ENCODE data around the gene OSTF1.

The OSTF1 gene

GRCh38 chr9:75164573-75164972 is 76.3 kb downstream of the OSTF1 start:
- H3K9ac ChIP-seq (ENCODE audit: low read length), result no peak overlapping the region
- H3K9me3 ChIP-seq (ENCODE audit: control insufficient read depth, insufficient read depth, low read depth, low read length), result peaks cover 16% of the 10 kb centered on the region; the same call in 1 of the 2 replicates
- no peak overlapping the region for H3K4me3 ChIP-seq (ENCODE audit: low read depth, low read length)
- no peak overlapping the region for H3K27ac ChIP-seq (ENCODE audit: low read depth, low read length)
- no peaks in the 10 kb centered on the region for H3K27me3 ChIP-seq (ENCODE audit: control insufficient read depth, insufficient read depth, low read length)
- H3K4me1 ChIP-seq (ENCODE audit: control insufficient read depth, insufficient read depth, low read length), result 0 out of 2 replicates have a peak, but pooled peaks cover under 1% of the 10 kb centered on the region
- no peaks in the 10 kb centered on the region for H3K36me3 ChIP-seq (ENCODE audit: control insufficient read depth, insufficient read depth, low read length)

DNA sequence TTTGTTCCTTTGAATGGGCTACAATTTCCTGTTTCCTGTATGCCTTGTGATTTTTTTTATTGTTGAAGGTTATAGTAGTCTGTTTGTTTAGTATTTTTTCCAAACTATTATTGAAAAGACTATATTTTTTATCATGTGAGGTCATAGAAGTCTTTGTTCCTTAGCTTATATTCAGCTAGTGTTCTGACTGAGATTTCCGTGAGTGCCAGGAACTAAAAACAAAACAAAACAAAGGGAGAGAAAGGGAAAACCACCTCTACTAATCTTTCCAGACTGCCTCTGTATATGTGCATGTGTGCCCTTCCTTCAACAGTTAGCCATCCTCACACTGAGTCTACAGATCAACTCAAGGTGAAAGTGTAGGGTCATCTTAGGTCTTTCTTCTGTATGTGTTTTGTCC is 79.0 kb downstream of the OSTF1 start:
- H3K36me3 ChIP-seq (ENCODE audit: control insufficient read depth, insufficient read depth, low read length), result no peaks in the 10 kb centered on the region
- H3K27ac ChIP-seq (ENCODE audit: low read depth, low read length), result no peak overlapping the region
- H3K4me3 ChIP-seq (ENCODE audit: low read depth, low read length), result no peak overlapping the region
- peaks cover 16% of the 10 kb centered on the region; the same call in 1 of the 2 replicates for H3K9me3 ChIP-seq (ENCODE audit: control insufficient read depth, insufficient read depth, low read depth, low read length)
- no peaks in the 10 kb centered on the region for H3K27me3 ChIP-seq (ENCODE audit: control insufficient read depth, insufficient read depth, low read length)
- no peak overlapping the region for H3K9ac ChIP-seq (ENCODE audit: low read length)
- H3K4me1 ChIP-seq (ENCODE audit: control insufficient read depth, insufficient read depth, low read length), result peaks cover 9% of the 10 kb centered on the region; the same call in 1 of the 2 replicates

DNA sequence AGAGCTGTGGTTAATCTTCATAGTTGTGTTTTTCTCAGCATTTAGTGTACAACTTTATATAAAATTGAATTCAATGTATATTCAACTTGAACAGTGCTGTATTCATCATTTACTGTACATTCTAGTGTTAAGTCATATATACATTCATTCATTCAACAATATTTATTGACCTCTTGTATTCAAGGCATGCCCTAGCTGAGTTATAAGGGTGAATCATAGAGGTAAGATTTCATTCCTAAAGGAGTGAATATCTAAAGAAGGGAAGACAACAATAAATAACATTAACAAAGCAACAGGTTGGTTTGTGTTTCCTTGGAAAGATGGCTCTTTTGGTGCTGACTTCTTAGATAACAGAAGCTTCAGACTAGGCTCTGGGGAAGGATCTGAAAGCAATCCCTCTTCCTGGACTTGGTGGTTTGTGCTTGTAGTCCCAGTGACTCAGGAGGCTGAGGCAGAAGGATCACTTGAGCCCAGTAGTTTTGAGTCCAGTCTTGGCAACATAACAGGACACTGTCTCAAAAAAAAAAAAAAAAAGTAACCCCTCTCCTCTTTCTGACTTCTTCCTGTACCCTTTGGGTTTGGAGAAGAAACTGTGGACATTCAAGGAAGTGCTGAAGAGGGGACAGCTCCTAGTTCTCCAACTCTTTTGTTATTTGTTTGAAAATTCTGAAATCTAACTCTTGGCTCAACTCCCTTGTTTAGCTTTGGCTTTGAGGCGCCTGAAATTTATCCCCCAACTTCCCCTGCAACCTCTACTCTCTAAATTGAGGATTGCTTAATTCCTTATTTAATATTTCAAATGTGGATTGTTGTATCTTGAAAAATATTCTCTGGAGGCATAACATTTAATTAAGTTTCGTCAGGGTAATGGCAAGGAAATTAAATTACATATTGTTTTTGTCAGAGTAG is 80.2 kb downstream of the OSTF1 start:
- H3K9me3 ChIP-seq (ENCODE audit: control insufficient read depth, insufficient read depth, low read depth, low read length), result peaks cover 14% of the 10 kb centered on the region; the same call in 1 of the 2 replicates
- peaks cover 9% of the 10 kb centered on the region; the same call in 1 of the 2 replicates for H3K4me1 ChIP-seq (ENCODE audit: control insufficient read depth, insufficient read depth, low read length)
- H3K36me3 ChIP-seq (ENCODE audit: control insufficient read depth, insufficient read depth, low read length), result no peaks in the 10 kb centered on the region
- no peak overlapping the region for H3K4me3 ChIP-seq (ENCODE audit: low read depth, low read length)
- H3K27ac ChIP-seq (ENCODE audit: low read depth, low read length), result no peak overlapping the region
- no peaks in the 10 kb centered on the region for H3K27me3 ChIP-seq (ENCODE audit: control insufficient read depth, insufficient read depth, low read length)
- H3K9ac ChIP-seq (ENCODE audit: low read length), result no peak overlapping the region

DNA sequence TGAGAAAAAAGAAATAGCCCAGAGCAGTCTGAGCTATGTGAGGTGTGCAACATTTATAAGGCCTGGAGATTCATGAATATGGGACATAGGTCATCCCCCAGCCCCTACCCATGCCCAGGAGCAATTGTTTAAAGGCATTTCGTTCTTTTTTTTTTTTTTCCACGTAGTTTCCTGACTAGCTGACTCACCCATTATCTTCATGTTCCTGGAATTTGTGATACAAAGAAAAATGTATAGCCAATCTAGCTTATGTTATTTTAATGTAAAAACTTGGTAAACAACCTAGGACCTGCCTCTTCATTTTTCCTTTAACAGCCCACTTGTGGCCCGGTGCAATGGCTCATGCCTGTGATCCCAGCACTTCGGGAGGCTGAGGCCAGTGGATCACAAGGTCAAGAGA is 81.3 kb downstream of the OSTF1 start:
- Histone ChIP-seq H3K9ac (ENCODE audit: low read length) (no peak overlapping the region), H3K36me3 (ENCODE audit: control insufficient read depth, insufficient read depth, low read length) (no peaks in the 10 kb centered on the region), H3K9me3 (ENCODE audit: control insufficient read depth, insufficient read depth, low read depth, low read length) (peaks cover 14% of the 10 kb centered on the region; the same call in 1 of the 2 replicates), H3K27ac (ENCODE audit: low read depth, low read length) (0 out of 2 replicates have a peak overlapping the region, but pooled peaks have one; percentile 30), H3K4me3 (ENCODE audit: low read depth, low read length) (no peak overlapping the region), H3K27me3 (ENCODE audit: control insufficient read depth, insufficient read depth, low read length) (no peaks in the 10 kb centered on the region), H3K4me1 (ENCODE audit: control insufficient read depth, insufficient read depth, low read length) (peaks cover 9% of the 10 kb centered on the region; the same call in 1 of the 2 replicates)

DNA sequence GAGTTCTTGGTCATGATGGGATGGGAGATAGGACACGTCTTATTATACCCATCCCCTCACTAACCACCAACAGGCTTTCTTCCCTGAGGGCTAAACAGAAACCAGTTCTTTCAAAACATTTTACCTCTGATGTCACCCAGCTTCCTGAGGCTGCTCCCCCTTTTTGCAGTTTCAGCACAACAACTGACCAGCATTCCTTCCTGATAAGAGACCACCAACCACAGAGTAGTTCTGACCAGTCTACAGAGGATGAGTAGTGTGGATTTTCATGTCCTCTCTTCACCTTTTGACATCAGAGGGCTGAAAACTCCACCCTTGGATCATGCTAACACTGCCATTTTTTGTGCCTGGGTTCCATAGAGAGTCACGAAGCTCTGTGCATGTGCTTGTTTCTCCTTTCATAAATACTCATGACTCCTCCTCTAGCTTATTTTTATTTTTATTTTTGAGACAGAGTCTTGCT is 82.6 kb downstream of the OSTF1 start:
- Histone ChIP-seq H3K36me3 (ENCODE audit: control insufficient read depth, insufficient read depth, low read length) (no peaks in the 10 kb centered on the region), H3K4me1 (ENCODE audit: control insufficient read depth, insufficient read depth, low read length) (peaks cover 9% of the 10 kb centered on the region; the same call in 1 of the 2 replicates), H3K4me3 (ENCODE audit: low read depth, low read length) (no peak overlapping the region), H3K27me3 (ENCODE audit: control insufficient read depth, insufficient read depth, low read length) (no peaks in the 10 kb centered on the region), H3K27ac (ENCODE audit: low read depth, low read length) (no peak overlapping the region), H3K9ac (ENCODE audit: low read length) (no peak overlapping the region), H3K9me3 (ENCODE audit: control insufficient read depth, insufficient read depth, low read depth, low read length) (peaks cover 14% of the 10 kb centered on the region; the same call in 1 of the 2 replicates)

- Histone ChIP-seq H3K27me3 (ENCODE audit: control insufficient read depth, insufficient read depth, low read length) (no peaks in the 10 kb centered on the region), H3K9ac (ENCODE audit: low read length) (no peak overlapping the region), H3K9me3 (ENCODE audit: control insufficient read depth, insufficient read depth, low read depth, low read length) (no peaks in the 10 kb centered on the region), H3K36me3 (ENCODE audit: control insufficient read depth, insufficient read depth, low read length) (no peaks in the 10 kb centered on the region), H3K4me3 (ENCODE audit: low read depth, low read length) (no peak overlapping the region), H3K27ac (ENCODE audit: low read depth, low read length) (no peak overlapping the region), H3K4me1 (ENCODE audit: control insufficient read depth, insufficient read depth, low read length) (0 out of 2 replicates have a peak, but pooled peaks cover 1% of the 10 kb centered on the region)
These were observed 87.1 kb downstream of the OSTF1 start for GRCh38 chr9:75175395-75175794.

- no peaks in the 10 kb centered on the region for H3K4me1 ChIP-seq (ENCODE audit: control insufficient read depth, insufficient read depth, low read length)
- no peaks in the 10 kb centered on the region for H3K9me3 ChIP-seq (ENCODE audit: control insufficient read depth, insufficient read depth, low read depth, low read length)
- H3K27ac ChIP-seq (ENCODE audit: low read depth, low read length), result no peak overlapping the region
- H3K36me3 ChIP-seq (ENCODE audit: control insufficient read depth, insufficient read depth, low read length), result no peaks in the 10 kb centered on the region
- H3K4me3 ChIP-seq (ENCODE audit: low read depth, low read length), result no peak overlapping the region
- no peak overlapping the region for H3K9ac ChIP-seq (ENCODE audit: low read length)
- no peaks in the 10 kb centered on the region for H3K27me3 ChIP-seq (ENCODE audit: control insufficient read depth, insufficient read depth, low read length)
These were observed 87.7 kb downstream of the OSTF1 start for GRCh38 chr9:75176037-75176436.

- no peak overlapping the region for H3K9ac ChIP-seq (ENCODE audit: low read length)
- no peaks in the 10 kb centered on the region for H3K36me3 ChIP-seq (ENCODE audit: control insufficient read depth, insufficient read depth, low read length)
- no peak overlapping the region for H3K4me3 ChIP-seq (ENCODE audit: low read depth, low read length)
- H3K9me3 ChIP-seq (ENCODE audit: control insufficient read depth, insufficient read depth, low read depth, low read length), result no peaks in the 10 kb centered on the region
- no peaks in the 10 kb centered on the region for H3K4me1 ChIP-seq (ENCODE audit: control insufficient read depth, insufficient read depth, low read length)
- H3K27ac ChIP-seq (ENCODE audit: low read depth, low read length), result no peak overlapping the region
- no peaks in the 10 kb centered on the region for H3K27me3 ChIP-seq (ENCODE audit: control insufficient read depth, insufficient read depth, low read length)
These were observed 93.4 kb downstream of the OSTF1 start for GRCh38 chr9:75181750-75182149.

DNA sequence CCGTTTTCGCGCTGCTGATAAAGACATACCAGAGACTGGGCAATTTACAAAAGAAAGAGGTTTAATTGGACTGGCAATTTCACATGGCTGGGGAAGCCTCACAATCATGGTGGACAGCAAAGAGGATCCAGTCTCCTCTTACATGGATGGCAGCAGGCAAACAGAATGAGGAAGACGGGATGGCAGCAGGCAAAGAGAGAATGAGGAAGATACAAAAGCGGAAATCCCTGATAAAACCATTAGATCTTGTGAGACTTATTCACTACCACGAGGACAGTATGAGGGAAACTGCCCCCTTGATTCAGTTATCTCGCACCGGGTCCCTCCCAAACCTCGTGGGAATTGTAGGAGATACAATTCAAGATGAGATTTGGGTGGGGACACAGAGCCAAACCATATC is 95.0 kb downstream of the OSTF1 start:
- Histone ChIP-seq H3K27ac (ENCODE audit: low read depth, low read length) (no peak overlapping the region), H3K9ac (ENCODE audit: low read length) (no peak overlapping the region), H3K27me3 (ENCODE audit: control insufficient read depth, insufficient read depth, low read length) (no peaks in the 10 kb centered on the region), H3K36me3 (ENCODE audit: control insufficient read depth, insufficient read depth, low read length) (no peaks in the 10 kb centered on the region), H3K9me3 (ENCODE audit: control insufficient read depth, insufficient read depth, low read depth, low read length) (no peaks in the 10 kb centered on the region), H3K4me1 (ENCODE audit: control insufficient read depth, insufficient read depth, low read length) (no peaks in the 10 kb centered on the region), H3K4me3 (ENCODE audit: low read depth, low read length) (no peak overlapping the region)

DNA sequence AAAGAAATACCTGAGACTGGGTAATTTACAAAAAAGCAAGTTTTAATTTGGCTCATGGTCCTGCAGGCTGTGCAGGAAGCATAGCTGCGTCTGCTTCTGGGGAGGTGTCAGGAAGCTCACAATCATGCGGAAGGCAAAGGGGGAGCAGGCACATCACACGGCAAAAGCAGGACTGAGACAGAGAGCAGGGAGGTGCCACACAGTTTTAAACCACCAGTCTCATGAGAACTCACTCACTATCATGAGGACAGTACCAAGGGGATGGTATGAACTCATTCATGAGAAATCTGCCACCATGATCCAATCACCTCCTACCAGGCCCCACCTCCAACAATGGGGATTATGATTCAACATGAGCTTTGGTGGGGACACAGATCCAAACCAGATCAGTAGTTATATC is 96.2 kb downstream of the OSTF1 start:
- H3K27ac ChIP-seq (ENCODE audit: low read depth, low read length), result no peak overlapping the region
- H3K9ac ChIP-seq (ENCODE audit: low read length), result no peak overlapping the region
- H3K4me1 ChIP-seq (ENCODE audit: control insufficient read depth, insufficient read depth, low read length), result no peaks in the 10 kb centered on the region
- H3K27me3 ChIP-seq (ENCODE audit: control insufficient read depth, insufficient read depth, low read length), result no peaks in the 10 kb centered on the region
- H3K4me3 ChIP-seq (ENCODE audit: low read depth, low read length), result no peak overlapping the region
- H3K9me3 ChIP-seq (ENCODE audit: control insufficient read depth, insufficient read depth, low read depth, low read length), result no peaks in the 10 kb centered on the region
- H3K36me3 ChIP-seq (ENCODE audit: control insufficient read depth, insufficient read depth, low read length), result no peaks in the 10 kb centered on the region

DNA sequence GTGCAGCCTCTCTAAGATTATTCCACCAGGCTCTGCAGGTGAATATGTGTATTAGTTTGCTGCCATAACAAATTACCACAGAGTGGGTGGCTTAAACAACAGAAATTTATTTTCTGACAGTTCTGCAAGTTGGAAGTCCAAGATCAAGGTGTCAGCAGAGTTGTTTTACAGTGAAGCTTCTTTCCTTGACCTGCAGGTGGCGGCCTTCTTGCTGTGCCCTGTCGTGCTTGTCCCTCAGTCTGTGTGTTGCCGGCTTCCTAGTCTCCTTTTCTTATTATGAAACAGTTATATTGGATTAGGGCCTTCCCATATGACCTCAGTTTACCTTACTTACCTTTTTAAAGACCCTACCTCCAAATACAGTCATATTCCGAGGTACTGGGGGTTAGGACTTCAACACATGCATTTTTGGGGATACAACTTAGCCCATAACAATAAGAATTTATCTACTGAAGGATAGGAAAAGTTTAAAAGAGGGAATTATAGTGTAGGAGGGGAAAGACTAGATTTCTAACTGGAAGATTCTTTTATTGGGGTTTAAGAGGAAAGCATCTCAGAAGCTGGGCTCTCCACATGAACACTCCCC is 97.4 kb downstream of the OSTF1 start:
- no peaks in the 10 kb centered on the region for H3K9me3 ChIP-seq (ENCODE audit: control insufficient read depth, insufficient read depth, low read depth, low read length)
- H3K4me1 ChIP-seq (ENCODE audit: control insufficient read depth, insufficient read depth, low read length), result no peaks in the 10 kb centered on the region
- H3K4me3 ChIP-seq (ENCODE audit: low read depth, low read length), result no peak overlapping the region
- no peak overlapping the region for H3K9ac ChIP-seq (ENCODE audit: low read length)
- no peak overlapping the region for H3K27ac ChIP-seq (ENCODE audit: low read depth, low read length)
- H3K36me3 ChIP-seq (ENCODE audit: control insufficient read depth, insufficient read depth, low read length), result no peaks in the 10 kb centered on the region
- no peaks in the 10 kb centered on the region for H3K27me3 ChIP-seq (ENCODE audit: control insufficient read depth, insufficient read depth, low read length)
